GM18858 (cell line): ENCODE data around the gene TAF5.
"Not testable (repeated sequence)": the region's sequence is repeated elsewhere in the genome, so short reads cannot be mapped to it uniquely, and the experiment has no call there.

Experiments
- ATAC-seq: cut with Tn5 transposase; IDR thresholded peaks from one replicate; pipeline ENCODE4 v1.9.1; 2021; ENCODE audit not compliant: unreplicated experiment

The TAF5 gene

DNA sequence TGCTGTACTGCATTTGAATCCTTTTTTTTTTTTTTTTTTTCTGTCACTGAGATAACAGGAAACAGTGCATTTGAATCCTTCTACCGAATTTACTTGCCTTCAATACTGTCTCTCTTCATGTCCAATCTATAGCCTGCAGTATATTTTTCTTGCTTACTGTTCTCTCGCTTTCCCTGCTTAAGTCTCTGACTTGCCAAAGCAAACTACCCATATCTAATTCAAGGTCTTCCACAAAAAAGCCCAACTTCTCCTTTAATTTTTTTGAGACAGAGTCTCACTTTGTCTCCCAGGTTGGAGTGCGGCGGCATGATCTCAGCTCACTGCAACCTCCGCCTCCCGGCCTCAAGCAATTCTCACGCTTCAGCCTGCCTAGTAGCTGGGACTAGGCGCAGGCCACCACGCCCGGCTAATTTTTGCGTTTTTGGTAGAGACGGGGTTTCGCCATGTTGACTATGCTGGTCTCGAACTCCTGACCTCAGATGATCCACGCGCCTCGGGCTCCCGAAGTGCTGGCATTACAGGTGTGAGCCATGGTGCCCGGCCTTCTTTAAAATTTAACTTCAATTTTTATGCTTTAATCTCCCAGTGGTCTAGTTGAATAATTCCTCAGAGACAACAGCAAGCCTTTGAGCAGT is 29.5 kb downstream of the TAF5 start:
- no peak for ATAC-seq

DNA sequence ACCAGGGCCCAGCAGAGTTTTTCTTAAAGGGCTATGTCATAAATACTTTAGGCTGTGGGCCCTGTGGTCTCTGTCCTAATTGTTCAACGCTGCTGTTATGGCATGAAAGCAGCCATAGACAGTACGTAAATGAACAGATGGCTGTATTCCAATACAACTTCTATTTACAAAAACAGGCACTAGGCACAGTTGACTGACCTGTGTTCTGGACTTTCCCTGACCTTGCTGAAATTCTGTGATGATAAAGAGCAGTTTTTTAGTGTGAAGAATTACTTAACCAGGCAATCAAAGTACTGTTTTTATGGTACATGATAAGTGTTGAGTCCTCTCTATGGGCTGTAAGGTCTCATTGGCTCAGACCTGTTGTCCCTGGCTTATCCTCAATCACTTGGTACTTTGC is 45.8 kb downstream of the TAF5 start:
- ATAC-seq, result no peak

DNA sequence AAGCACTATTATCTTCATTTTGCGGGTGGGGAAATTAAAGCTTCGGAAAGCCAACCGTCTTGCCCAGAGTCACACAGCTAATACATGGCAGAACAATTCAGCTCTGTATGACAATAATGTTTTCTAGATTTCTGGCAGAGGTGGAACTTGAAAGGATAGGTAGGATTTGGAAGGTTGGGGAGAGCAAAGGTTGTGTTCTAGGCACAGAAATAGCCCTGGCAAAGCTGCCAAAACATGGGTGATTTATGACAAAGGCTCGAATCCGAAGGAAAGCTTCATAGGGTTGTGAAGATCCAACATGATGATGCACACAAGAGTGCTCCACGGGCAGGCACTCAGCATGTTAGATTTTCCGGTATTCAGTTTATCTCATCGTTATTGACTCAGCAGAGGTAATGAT is 47.8 kb downstream of the TAF5 start:
- ATAC-seq, result no peak

DNA sequence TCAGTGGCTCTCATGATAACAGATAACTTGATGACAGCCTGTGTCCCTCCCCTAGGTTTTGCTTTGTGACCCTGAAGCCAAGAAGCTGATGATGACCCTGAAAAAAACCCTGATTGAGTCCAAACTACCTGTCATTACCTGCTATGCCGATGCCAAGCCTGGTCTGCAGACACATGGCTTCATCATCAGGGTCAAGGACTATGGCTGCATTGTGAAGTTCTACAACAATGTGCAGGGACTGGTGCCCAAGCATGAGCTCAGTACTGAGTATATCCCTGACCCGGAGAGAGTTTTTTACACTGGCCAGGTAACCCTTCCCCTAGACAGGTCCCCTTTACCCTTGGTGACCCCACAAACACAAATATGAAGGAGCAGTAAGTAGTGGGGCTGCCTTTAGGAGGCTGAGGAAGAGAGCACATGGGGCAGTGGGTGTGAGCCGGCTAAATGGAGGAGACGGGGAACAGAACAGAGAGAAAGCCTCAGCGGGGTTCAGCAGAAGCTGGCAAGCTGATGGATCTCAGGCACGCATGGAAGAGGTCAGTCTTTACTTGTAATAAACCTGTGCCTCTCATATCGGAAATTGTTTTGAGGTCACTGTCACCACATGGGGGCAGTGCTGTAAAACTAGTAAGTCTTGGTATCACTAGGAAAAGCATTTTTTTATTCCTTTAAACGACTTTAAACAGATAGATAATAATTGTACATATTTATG is 48.8 kb downstream of the TAF5 start:
- no peak for ATAC-seq

DNA sequence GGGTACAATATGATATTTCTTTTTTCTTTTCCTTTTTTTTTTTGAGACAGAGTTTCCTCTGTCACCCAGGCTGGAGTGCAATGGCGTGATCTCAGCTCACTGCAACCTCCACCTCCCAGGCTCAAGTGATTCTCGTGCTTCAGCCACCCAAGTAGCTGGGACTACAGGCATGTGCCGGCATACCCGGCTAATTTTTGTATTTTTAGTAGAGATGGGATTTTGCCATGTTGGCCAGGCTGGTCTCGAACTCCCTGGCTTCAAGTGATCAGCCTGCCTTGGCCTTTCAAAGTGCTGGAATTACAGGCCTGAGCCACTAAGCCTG is 49.3 kb downstream of the TAF5 start:
- not testable (repeated sequence) for ATAC-seq

DNA sequence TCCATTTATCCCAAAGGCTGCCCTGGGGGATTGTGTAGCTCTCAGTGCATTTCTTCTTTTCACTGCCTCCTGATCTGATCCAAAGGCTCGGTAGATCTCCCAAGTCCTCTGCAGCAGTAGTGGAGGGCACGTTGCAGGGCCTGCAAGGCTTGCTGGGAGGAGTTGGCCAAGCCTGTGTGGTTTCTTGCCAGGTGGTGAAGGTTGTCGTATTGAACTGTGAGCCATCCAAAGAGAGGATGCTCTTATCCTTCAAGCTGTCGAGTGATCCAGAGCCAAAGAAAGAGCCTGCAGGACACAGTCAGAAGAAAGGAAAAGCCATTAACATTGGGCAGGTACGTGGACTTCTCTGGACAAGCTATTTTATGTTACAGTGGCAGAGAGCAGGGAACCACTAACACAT is 49.8 kb downstream of the TAF5 start:
- ATAC-seq, result no peak

DNA sequence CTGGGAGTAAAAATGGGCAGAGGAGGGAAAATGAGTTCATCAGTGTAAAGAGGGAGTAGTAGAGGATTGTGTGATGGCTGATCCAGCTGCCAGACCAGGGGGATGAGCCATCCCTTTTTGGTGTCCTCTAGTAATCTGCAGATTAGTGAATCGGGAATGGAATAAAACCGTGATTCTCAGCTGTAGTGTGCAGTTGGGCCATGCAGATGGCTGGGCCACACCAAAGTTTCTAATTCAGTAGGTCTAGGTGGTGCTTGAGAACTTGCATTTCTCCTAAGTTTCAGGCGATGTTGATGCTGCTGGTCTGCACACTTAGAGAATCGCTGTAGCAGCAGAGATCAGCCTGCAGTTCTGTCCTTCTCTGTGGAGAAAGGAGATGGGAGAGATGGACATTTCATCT is 51.3 kb downstream of the TAF5 start:
- no peak for ATAC-seq

DNA sequence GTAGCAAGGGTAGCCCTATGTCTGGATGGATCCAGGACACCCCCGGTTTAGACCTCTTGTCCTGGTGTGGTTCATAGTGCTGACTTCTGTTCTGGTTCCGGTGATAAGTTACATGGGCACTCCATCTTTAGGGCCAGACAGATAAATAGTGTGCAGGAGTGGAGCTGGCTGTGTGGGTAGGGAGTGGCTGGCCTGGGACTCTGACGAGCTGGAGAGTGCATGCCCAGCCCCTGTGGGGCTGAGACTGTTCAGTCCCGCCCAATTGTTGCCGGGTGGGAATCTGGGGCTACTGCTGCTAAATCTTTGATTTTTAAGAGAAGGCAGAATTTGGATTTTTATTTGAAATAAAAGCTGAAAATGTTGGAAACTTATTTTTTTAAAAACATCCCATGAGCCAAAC is 56.0 kb downstream of the TAF5 start:
- no peak for ATAC-seq

DNA sequence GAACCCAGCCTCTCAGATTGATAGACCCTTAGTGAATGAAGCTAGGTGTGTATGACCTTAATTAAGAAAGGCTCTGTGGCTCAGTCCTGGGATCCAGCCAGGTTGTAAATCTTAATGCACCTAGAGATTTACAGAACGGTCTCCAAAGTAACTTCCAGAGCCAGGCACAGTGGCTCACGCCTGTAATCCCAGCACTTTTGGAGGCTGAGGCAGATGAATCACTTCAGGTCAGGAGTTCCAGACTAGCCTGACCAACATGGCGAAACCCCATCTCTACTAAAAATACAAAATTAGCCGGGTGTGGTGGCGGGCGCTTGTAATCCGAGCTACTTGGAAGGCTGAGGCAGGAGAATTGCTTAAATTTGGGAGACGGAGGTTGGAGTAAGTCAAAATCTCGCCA is 60.1 kb downstream of the TAF5 start:
- no peak for ATAC-seq

DNA sequence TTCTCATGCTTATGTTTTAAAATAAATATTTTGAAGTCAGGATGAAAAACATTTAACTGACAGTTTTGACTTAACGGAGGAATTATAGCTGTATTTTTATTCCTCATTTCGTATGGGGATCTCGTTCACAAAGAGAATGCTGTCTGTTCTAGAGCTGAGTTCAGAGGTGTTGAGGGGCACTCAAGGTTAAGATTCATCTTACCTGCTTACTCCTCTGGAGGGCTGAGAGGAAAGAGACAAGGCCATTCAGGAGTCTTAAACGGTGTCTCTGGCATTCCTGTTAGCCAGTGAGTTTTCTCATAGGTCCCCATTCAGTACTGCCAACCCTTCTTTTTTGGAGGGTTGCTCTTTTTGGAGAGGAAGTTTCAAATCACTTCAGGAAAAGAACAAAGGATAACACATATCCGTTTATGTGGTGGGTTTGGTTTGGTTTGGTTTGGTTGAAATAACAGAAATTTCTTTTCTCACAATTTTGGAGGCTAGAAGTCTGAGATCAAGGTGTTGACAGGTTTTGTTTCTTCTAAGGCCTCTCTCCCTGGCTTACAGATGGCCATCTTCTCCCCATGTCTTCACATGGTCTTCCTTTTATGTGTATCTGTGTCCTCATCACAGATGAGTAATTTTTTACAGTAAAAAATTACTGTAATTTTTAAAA is 61.3 kb downstream of the TAF5 start:
- ATAC-seq, result no peak

DNA sequence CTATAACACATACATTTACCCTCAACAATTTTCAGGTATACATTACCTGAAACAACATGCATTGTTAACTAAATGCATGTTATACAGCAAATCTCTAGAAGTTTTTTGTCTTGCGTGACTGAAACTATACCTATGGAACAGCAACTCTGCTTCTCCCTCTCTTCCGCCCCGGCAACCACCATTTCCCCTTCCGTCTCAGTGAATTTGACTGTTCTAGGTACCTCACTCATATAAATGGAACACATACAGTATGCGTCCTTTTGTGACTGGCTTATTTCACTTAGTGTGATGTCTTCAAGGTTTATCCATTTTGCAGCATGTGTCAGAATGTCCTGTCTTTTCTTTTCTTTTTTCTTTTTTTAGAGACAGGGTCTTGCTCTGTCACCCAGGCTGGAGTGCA is 61.9 kb downstream of the TAF5 start:
- no peak for ATAC-seq

DNA sequence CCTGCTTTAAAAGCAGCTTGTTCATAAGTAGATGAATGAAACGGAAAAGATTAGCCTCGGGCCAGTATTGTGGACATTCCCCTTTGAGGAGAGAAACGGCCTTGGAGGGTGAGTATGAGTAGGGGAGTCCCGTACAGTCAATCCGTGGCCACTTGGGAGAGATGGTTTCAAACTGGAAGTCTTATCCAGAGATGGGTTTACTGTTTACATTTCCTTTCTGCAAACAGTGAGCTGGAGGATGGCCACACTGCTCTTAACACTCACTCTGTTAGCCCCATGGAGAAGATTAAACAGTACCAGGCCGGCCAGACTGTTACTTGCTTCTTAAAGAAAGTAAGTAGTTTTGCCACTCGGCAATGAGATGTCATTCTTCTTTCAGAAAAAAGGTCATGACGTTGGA is 64.1 kb downstream of the TAF5 start:
- no peak for ATAC-seq

DNA sequence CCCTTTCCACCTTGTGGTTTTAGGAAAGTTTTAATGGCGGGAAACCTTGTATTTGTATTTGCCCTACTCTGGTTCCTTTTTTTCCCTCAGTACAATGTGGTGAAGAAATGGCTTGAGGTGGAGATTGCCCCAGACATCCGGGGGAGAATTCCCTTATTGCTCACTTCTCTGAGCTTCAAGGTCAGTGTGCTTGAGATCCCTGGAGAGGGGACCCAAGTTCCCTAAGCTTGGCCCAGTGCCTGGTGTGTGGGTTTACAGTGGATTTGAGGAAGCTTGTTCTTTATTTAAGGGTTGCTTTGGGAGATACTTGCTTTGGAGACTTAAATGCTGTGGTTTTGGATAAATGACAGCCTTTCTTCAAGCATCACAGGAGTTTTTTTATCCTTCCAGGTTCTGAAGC is 66.1 kb downstream of the TAF5 start:
- no peak for ATAC-seq
